PFSK-1 (cell line): ENCODE results near the gene IQGAP2.

ENCODE experiments used
- FOXP2 ChIP-seq: optimal IDR thresholded peaks from 2 replicates; pipeline ENCODE3; 2011; ENCODE audit warnings: borderline replicate concordance, control low read depth, inconsistent platforms; ENCODE audit not compliant: insufficient read depth; ENCODE audit errors: extremely low read length, extremely low read depth
- POLR2AphosphoS5 ChIP-seq: IDR thresholded peaks from 2 replicates; pipeline ENCODE4 v1.6.1; 2012; ENCODE audit warnings: low read depth, mild to moderate bottlenecking, control low read depth, low read length, moderate library complexity
- SIN3A ChIP-seq: IDR thresholded peaks from 2 replicates; pipeline ENCODE4 v1.6.1; 2012; ENCODE audit warnings: mild to moderate bottlenecking, low read length, moderate library complexity, borderline replicate concordance; ENCODE audit not compliant: insufficient read depth
- TAF1 ChIP-seq: IDR thresholded peaks from 2 replicates; pipeline ENCODE4 v1.6.1; 2012; ENCODE audit warnings: low read length, control low read depth, borderline replicate concordance; ENCODE audit not compliant: insufficient read depth
- TF ChIP-seq, protein P1 (sequence below), 2 experiments: IDR thresholded peaks; 2 replicates each; pipeline versions ENCODE4 v1.6.1 to v1.8.0; 2011 to 2012; ENCODE audit warnings: low read depth in 2 of 2, low read length in 2 of 2, control low read depth in 1 of 2, inconsistent platforms in 1 of 2, mild to moderate bottlenecking in 1 of 2, moderate library complexity in 1 of 2; ENCODE audit not compliant: insufficient read depth in 1 of 2

Gene IQGAP2

GRCh38 chr5:76379855-76380254, 23.2 kb upstream of the IQGAP2 start:
- TF ChIP-seq, protein P1, sequence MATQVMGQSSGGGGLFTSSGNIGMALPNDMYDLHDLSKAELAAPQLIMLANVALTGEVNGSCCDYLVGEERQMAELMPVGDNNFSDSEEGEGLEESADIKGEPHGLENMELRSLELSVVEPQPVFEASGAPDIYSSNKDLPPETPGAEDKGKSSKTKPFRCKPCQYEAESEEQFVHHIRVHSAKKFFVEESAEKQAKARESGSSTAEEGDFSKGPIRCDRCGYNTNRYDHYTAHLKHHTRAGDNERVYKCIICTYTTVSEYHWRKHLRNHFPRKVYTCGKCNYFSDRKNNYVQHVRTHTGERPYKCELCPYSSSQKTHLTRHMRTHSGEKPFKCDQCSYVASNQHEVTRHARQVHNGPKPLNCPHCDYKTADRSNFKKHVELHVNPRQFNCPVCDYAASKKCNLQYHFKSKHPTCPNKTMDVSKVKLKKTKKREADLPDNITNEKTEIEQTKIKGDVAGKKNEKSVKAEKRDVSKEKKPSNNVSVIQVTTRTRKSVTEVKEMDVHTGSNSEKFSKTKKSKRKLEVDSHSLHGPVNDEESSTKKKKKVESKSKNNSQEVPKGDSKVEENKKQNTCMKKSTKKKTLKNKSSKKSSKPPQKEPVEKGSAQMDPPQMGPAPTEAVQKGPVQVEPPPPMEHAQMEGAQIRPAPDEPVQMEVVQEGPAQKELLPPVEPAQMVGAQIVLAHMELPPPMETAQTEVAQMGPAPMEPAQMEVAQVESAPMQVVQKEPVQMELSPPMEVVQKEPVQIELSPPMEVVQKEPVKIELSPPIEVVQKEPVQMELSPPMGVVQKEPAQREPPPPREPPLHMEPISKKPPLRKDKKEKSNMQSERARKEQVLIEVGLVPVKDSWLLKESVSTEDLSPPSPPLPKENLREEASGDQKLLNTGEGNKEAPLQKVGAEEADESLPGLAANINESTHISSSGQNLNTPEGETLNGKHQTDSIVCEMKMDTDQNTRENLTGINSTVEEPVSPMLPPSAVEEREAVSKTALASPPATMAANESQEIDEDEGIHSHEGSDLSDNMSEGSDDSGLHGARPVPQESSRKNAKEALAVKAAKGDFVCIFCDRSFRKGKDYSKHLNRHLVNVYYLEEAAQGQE (IDR thresholded peaks at IDR 0.05; ENCODE audit: insufficient read depth in 1 of 2, low read depth in 2 of 2, low read length in 2 of 2) = no peak
- TF ChIP-seq TAF1 (no peak), FOXP2 (no peak), SIN3A (no peak), POLR2AphosphoS5 (no peak)

GRCh38 chr5:76380346-76381066, 22.6 kb upstream of the IQGAP2 start:
- TF ChIP-seq TAF1 (no peak), FOXP2 (no peak), POLR2AphosphoS5 (no peak), SIN3A (no peak)
- TF ChIP-seq, protein P1 (IDR thresholded peaks at IDR 0.05; ENCODE audit: insufficient read depth in 1 of 2, low read depth in 2 of 2, low read length in 2 of 2) = no peak

GRCh38 chr5:76383126-76383832, 19.8 kb upstream of the IQGAP2 start:
- TF ChIP-seq SIN3A (no peak), POLR2AphosphoS5 (no peak)
- TF ChIP-seq, protein P1 (IDR thresholded peaks at IDR 0.05; ENCODE audit: insufficient read depth in 1 of 2, low read depth in 2 of 2, low read length in 2 of 2) = no peak

- TF ChIP-seq TAF1 (no peak), FOXP2 (no peak), POLR2AphosphoS5 (no peak), SIN3A (no peak)
- TF ChIP-seq, protein P1 (IDR thresholded peaks at IDR 0.05; ENCODE audit: insufficient read depth in 1 of 2, low read depth in 2 of 2, low read length in 2 of 2) = no peak
Observed at GRCh38 chr5:76384189-76384588, 18.9 kb upstream of the IQGAP2 start.
